Neuron (in vitro differentiated cells): ENCODE measurements around the gene RPL7L1.
"Not testable (repeated sequence)": the region's sequence is repeated elsewhere in the genome, so short reads cannot be mapped to it uniquely, and the experiment has no call there.

Source experiments
- H2AFZ ChIP-seq: one replicate; pipeline ENCODE4 v1.6.1; 2013; ENCODE audit warnings: low read depth, mild to moderate bottlenecking, inconsistent platforms, low read length, moderate library complexity
- H3K27me3 ChIP-seq: one replicate; pipeline ENCODE4 v1.6.1; 2013; ENCODE audit warnings: low read length; ENCODE audit not compliant: insufficient read depth
- H3K36me3 ChIP-seq: one replicate; pipeline ENCODE4 v1.6.1; 2013; ENCODE audit warnings: low read length; ENCODE audit not compliant: insufficient read depth
- H3K4me1 ChIP-seq: one replicate; pipeline ENCODE4 v1.6.1; 2013; ENCODE audit warnings: low read length; ENCODE audit not compliant: insufficient read depth
- H3K4me3 ChIP-seq: 2 replicates; pipeline ENCODE4 v1.5.1; 2013; ENCODE audit warnings: mild to moderate bottlenecking, low read length, moderate library complexity
- H3K9me3 ChIP-seq: one replicate; pipeline ENCODE4 v1.6.1; 2013; ENCODE audit warnings: low read length

RPL7L1 gene

GRCh38 chr6:42899871-42900270 lies 20.5 kb downstream of the RPL7L1 start:
- Histone ChIP-seq H3K9me3 (no peaks in the 10 kb centered on the region), H3K4me3 (no peak overlapping the region), H3K4me1 (no peaks in the 10 kb centered on the region), H3K27me3 (no peaks in the 10 kb centered on the region), H2AFZ (no peak overlapping the region), H3K36me3 (no peaks in the 10 kb centered on the region)

GRCh38 chr6:42901538-42901957 lies 22.1 kb downstream of the RPL7L1 start:
- Histone ChIP-seq H3K4me1 (no peaks in the 10 kb centered on the region), H3K4me3 (no peak overlapping the region), H3K36me3 (no peaks in the 10 kb centered on the region), H3K27me3 (no peaks in the 10 kb centered on the region), H2AFZ (peak overlapping the region; percentile 64), H3K9me3 (no peaks in the 10 kb centered on the region)

GRCh38 chr6:42902429-42903263 lies 23.2 kb downstream of the RPL7L1 start:
- H3K36me3 ChIP-seq, H3K4me3 ChIP-seq, H3K4me1 ChIP-seq, H3K9me3 ChIP-seq, H3K27me3 ChIP-seq: not testable (repeated sequence)
- peak overlapping the region; percentile 64 for H2AFZ ChIP-seq

GRCh38 chr6:42904467-42904866 lies 25.1 kb downstream of the RPL7L1 start:
- Histone ChIP-seq H3K27me3 (no peaks in the 10 kb centered on the region), H2AFZ (no peak overlapping the region), H3K9me3 (no peaks in the 10 kb centered on the region), H3K36me3 (no peaks in the 10 kb centered on the region), H3K4me1 (no peaks in the 10 kb centered on the region), H3K4me3 (no peak overlapping the region)

GRCh38 chr6:42907336-42907735 lies 27.9 kb downstream of the RPL7L1 start:
- Histone ChIP-seq H3K4me1 (no peaks in the 10 kb centered on the region), H3K4me3 (no peak overlapping the region)

GRCh38 chr6:42909835-42910234 lies 30.4 kb downstream of the RPL7L1 start:
- no peaks in the 10 kb centered on the region for H3K9me3 ChIP-seq
- no peaks in the 10 kb centered on the region for H3K36me3 ChIP-seq
- no peaks in the 10 kb centered on the region for H3K27me3 ChIP-seq
- H2AFZ ChIP-seq: no peak overlapping the region
- no peaks in the 10 kb centered on the region for H3K4me1 ChIP-seq
- H3K4me3 ChIP-seq: no peak overlapping the region

More at GRCh38 chr6:42907336-42907735, 27.9 kb downstream of the RPL7L1 start:
- Histone ChIP-seq H3K36me3 (no peaks in the 10 kb centered on the region), H3K9me3 (no peaks in the 10 kb centered on the region), H2AFZ (no peak overlapping the region), H3K27me3 (no peaks in the 10 kb centered on the region)

- Histone ChIP-seq H3K4me1 (no peaks in the 10 kb centered on the region), H3K9me3 (no peaks in the 10 kb centered on the region), H2AFZ (no peak overlapping the region), H3K4me3 (no peak overlapping the region), H3K27me3 (no peaks in the 10 kb centered on the region), H3K36me3 (no peaks in the 10 kb centered on the region)
Observed at GRCh38 chr6:42911171-42912021, 32.0 kb downstream of the RPL7L1 start.

- no peaks in the 10 kb centered on the region for H3K36me3 ChIP-seq
- no peak overlapping the region for H3K4me3 ChIP-seq
- H2AFZ ChIP-seq: no peak overlapping the region
- no peaks in the 10 kb centered on the region for H3K4me1 ChIP-seq
- no peaks in the 10 kb centered on the region for H3K27me3 ChIP-seq
- no peaks in the 10 kb centered on the region for H3K9me3 ChIP-seq
Observed at GRCh38 chr6:42914546-42914945, 35.1 kb downstream of the RPL7L1 start.

- Histone ChIP-seq H3K4me3 (no peak within 1 kb of the TSS), H3K9me3 (no peaks in the 10 kb centered on the region), H3K4me1 (no peaks in the 10 kb centered on the region), H3K36me3 (no peaks in the 10 kb centered on the region), H3K27me3 (no peaks in the 10 kb centered on the region), H2AFZ (no peak within 1 kb of the TSS)
Observed at GRCh38 chr6:42915732-42916131, 36.3 kb downstream of the RPL7L1 start, which contains the start of gene PTCRA. Gene PTCRA, plus strand, starts transcription at chr6:42916053. Its CDS starts 17 bp downstream, at chr6:42916070.

- no peaks in the 10 kb centered on the region for H3K36me3 ChIP-seq
- no peaks in the 10 kb centered on the region for H3K27me3 ChIP-seq
- H2AFZ ChIP-seq: no peak overlapping the region
- no peaks in the 10 kb centered on the region for H3K9me3 ChIP-seq
- H3K4me3 ChIP-seq: no peak overlapping the region
- no peaks in the 10 kb centered on the region for H3K4me1 ChIP-seq
Observed at GRCh38 chr6:42916288-42916687, 36.9 kb downstream of the RPL7L1 start.

GRCh38 chr6:42921801-42922200 lies 42.4 kb downstream of the RPL7L1 start:
- no peaks in the 10 kb centered on the region for H3K27me3 ChIP-seq
- no peaks in the 10 kb centered on the region for H3K36me3 ChIP-seq
- H3K9me3 ChIP-seq: no peaks in the 10 kb centered on the region
- H3K4me1 ChIP-seq: no peaks in the 10 kb centered on the region
- no peak overlapping the region for H2AFZ ChIP-seq
- H3K4me3 ChIP-seq: no peak overlapping the region

GRCh38 chr6:42923666-42924065 lies 44.2 kb downstream of the RPL7L1 start:
- H3K9me3 ChIP-seq: no peaks in the 10 kb centered on the region

GRCh38 chr6:42925248-42925857 lies 45.9 kb downstream of the RPL7L1 start:
- Histone ChIP-seq H3K27me3 (no peaks in the 10 kb centered on the region), H3K4me3 (no peak overlapping the region), H3K36me3 (no peaks in the 10 kb centered on the region), H3K4me1 (peaks cover 3% of the 10 kb centered on the region), H3K9me3 (no peaks in the 10 kb centered on the region), H2AFZ (no peak overlapping the region)

More at GRCh38 chr6:42923666-42924065, 44.2 kb downstream of the RPL7L1 start:
- Histone ChIP-seq H3K27me3 (no peaks in the 10 kb centered on the region), H2AFZ (no peak overlapping the region), H3K4me1 (peaks cover 3% of the 10 kb centered on the region), H3K4me3 (no peak overlapping the region), H3K36me3 (no peaks in the 10 kb centered on the region)
